HUES48 (cell line): ENCODE measurements around the gene CEP120.
"Not testable (repeated sequence)": the region's sequence is repeated elsewhere in the genome, so short reads cannot be mapped to it uniquely, and the experiment has no call there.

ENCODE experiments used
- H3K27ac ChIP-seq: one replicate; pipeline ENCODE4 v1.7.0; 2013; ENCODE audit warnings: low read depth, low read length, inconsistent platforms
- H3K27me3 ChIP-seq: 2 replicates; pipeline ENCODE4 v1.6.1; 2013; ENCODE audit warnings: mild to moderate bottlenecking, low read length; ENCODE audit not compliant: control insufficient read depth, insufficient read depth
- H3K36me3 ChIP-seq: 2 replicates; pipeline ENCODE4 v1.6.1; 2013; ENCODE audit warnings: low read length; ENCODE audit not compliant: control insufficient read depth, insufficient read depth
- H3K4me1 ChIP-seq: 2 replicates; pipeline ENCODE4 v1.6.1; 2013; ENCODE audit warnings: mild to moderate bottlenecking, low read length; ENCODE audit not compliant: control insufficient read depth, insufficient read depth
- H3K4me3 ChIP-seq: 2 replicates; pipeline ENCODE4 v1.5.1; 2013; ENCODE audit warnings: mild to moderate bottlenecking, low read depth, low read length
- H3K9ac ChIP-seq: 2 replicates; pipeline ENCODE4 v1.6.1; 2013; ENCODE audit warnings: mild to moderate bottlenecking, low read depth, low read length, moderate library complexity
- H3K9me3 ChIP-seq: 2 replicates; pipeline ENCODE4 v1.6.1; 2013; ENCODE audit warnings: low read length; ENCODE audit not compliant: control insufficient read depth, insufficient read depth

The CEP120 gene

GRCh38 chr5:123423278-123424149 is at the start of gene CEP120:
Gene CEP120, minus strand, starts transcription at chr5:123423403. Its CDS starts 405 bp downstream, at chr5:123422998.
- Histone ChIP-seq H3K4me3 (peak within 1 kb of the TSS; percentile 84), H3K36me3 (no peaks in the 10 kb centered on the region), H3K27ac (peak within 1 kb of the TSS; percentile 90)

GRCh38 chr5:123472150-123472924 is 49.1 kb upstream of the CEP120 start:
- no peaks in the 10 kb centered on the region for H3K27me3 ChIP-seq
- no peak overlapping the region for H3K27ac ChIP-seq
- H3K9me3 ChIP-seq: no peaks in the 10 kb centered on the region
- no peak overlapping the region for H3K9ac ChIP-seq
- H3K4me1 ChIP-seq: peaks cover 5% of the 10 kb centered on the region; the same call in 1 of the 2 replicates
- no peaks in the 10 kb centered on the region for H3K36me3 ChIP-seq
- no peak overlapping the region for H3K4me3 ChIP-seq

More at GRCh38 chr5:123423278-123424149, at the start of gene CEP120:
- Histone ChIP-seq H3K9me3 (no peaks in the 10 kb centered on the region), H3K9ac (peak within 1 kb of the TSS; percentile 91), H3K27me3 (no peaks in the 10 kb centered on the region), H3K4me1 (peaks cover 12% of the 10 kb centered on the region; the same call in 1 of the 2 replicates)

- Histone ChIP-seq H3K36me3 (no peaks in the 10 kb centered on the region), H3K27ac (no peak overlapping the region), H3K9me3 (no peaks in the 10 kb centered on the region), H3K9ac (no peak overlapping the region), H3K4me1 (peaks cover 5% of the 10 kb centered on the region; the same call in 1 of the 2 replicates), H3K27me3 (no peaks in the 10 kb centered on the region), H3K4me3 (no peak overlapping the region)
These were observed 48.2 kb upstream of the CEP120 start for GRCh38 chr5:123471385-123471784.

- not testable (repeated sequence) for H3K4me3 ChIP-seq, H3K36me3 ChIP-seq, H3K27me3 ChIP-seq, H3K27ac ChIP-seq, H3K9ac ChIP-seq, H3K9me3 ChIP-seq, H3K4me1 ChIP-seq
These were observed 43.6 kb upstream of the CEP120 start for GRCh38 chr5:123466839-123467238.

GRCh38 chr5:123460296-123460729 is 37.1 kb upstream of the CEP120 start:
- Histone ChIP-seq H3K27me3 (no peaks in the 10 kb centered on the region), H3K9ac (no peak overlapping the region), H3K9me3 (no peaks in the 10 kb centered on the region), H3K4me1 (no peaks in the 10 kb centered on the region; the same call in 1 of the 2 replicates), H3K36me3 (no peaks in the 10 kb centered on the region), H3K4me3 (no peak overlapping the region), H3K27ac (peak overlapping the region; percentile 4)

- H3K9me3 ChIP-seq, H3K36me3 ChIP-seq, H3K27ac ChIP-seq, H3K9ac ChIP-seq, H3K4me3 ChIP-seq, H3K4me1 ChIP-seq, H3K27me3 ChIP-seq: not testable (repeated sequence)
These were observed 35.8 kb upstream of the CEP120 start for GRCh38 chr5:123458994-123459393.

GRCh38 chr5:123456242-123456641 is 33.0 kb upstream of the CEP120 start:
- H3K4me1 ChIP-seq: peaks cover 7% of the 10 kb centered on the region; the same call in 1 of the 2 replicates
- no peak overlapping the region for H3K9ac ChIP-seq

GRCh38 chr5:123455640-123456039 is 32.4 kb upstream of the CEP120 start:
- Histone ChIP-seq H3K4me3 (no peak overlapping the region), H3K27me3 (no peaks in the 10 kb centered on the region), H3K4me1 (peaks cover 7% of the 10 kb centered on the region; the same call in 1 of the 2 replicates), H3K36me3 (no peaks in the 10 kb centered on the region), H3K27ac (no peak overlapping the region), H3K9me3 (no peaks in the 10 kb centered on the region), H3K9ac (no peak overlapping the region)

More at GRCh38 chr5:123456242-123456641, 33.0 kb upstream of the CEP120 start:
- Histone ChIP-seq H3K27me3 (no peaks in the 10 kb centered on the region), H3K4me3 (no peak overlapping the region), H3K9me3 (no peaks in the 10 kb centered on the region), H3K36me3 (no peaks in the 10 kb centered on the region), H3K27ac (no peak overlapping the region)

- Histone ChIP-seq H3K4me3 (no peak overlapping the region), H3K4me1 (peaks cover 7% of the 10 kb centered on the region; the same call in 1 of the 2 replicates), H3K27ac (no peak overlapping the region), H3K36me3 (no peaks in the 10 kb centered on the region), H3K27me3 (no peaks in the 10 kb centered on the region), H3K9ac (no peak overlapping the region), H3K9me3 (no peaks in the 10 kb centered on the region)
These were observed 31.9 kb upstream of the CEP120 start for GRCh38 chr5:123455095-123455494.

GRCh38 chr5:123454259-123454911 is 31.2 kb upstream of the CEP120 start:
- Histone ChIP-seq H3K4me3 (no peak overlapping the region), H3K4me1 (0 out of 2 replicates have a peak, but pooled peaks cover 7% of the 10 kb centered on the region), H3K36me3 (no peaks in the 10 kb centered on the region), H3K9me3 (no peaks in the 10 kb centered on the region), H3K27me3 (no peaks in the 10 kb centered on the region), H3K27ac (no peak overlapping the region), H3K9ac (no peak overlapping the region)
